Epithelial cell of proximal tubule (primary cell): Measurements from ENCODE around the gene PTPRD. TPM values are rescaled to one million over a fixed set of nuclear protein-coding genes. Genes with fewer than 3 reads are reported as not detected.

ENCODE experiments used
- DNase-seq: peaks from one replicate; pipeline ENCODE4 v3.0.0-alpha.2; 2011; ENCODE audit warnings: low read depth
- H3K4me3 ChIP-seq: 2 replicates; pipeline ENCODE4 v1.5.1; 2011; ENCODE audit warnings: low read depth, mild to moderate bottlenecking, low read length
- total RNA-seq: library from RNA; depleted of rRNA; stranded (reverse); fragments of >200 nt; gene quantifications from 2 replicates; pipeline ENCODE4 v1.2.3, GENCODE V29; 2015
- TF ChIP-seq, protein P1 (sequence below): conservative IDR thresholded peaks from 2 replicates; pipeline ENCODE4 v1.5.1; 2012; ENCODE audit warnings: low read depth, mild to moderate bottlenecking, low read length

Gene PTPRD
- total RNA-seq, 1 donor from 2014 or later, result 3.2 TPM

DNA sequence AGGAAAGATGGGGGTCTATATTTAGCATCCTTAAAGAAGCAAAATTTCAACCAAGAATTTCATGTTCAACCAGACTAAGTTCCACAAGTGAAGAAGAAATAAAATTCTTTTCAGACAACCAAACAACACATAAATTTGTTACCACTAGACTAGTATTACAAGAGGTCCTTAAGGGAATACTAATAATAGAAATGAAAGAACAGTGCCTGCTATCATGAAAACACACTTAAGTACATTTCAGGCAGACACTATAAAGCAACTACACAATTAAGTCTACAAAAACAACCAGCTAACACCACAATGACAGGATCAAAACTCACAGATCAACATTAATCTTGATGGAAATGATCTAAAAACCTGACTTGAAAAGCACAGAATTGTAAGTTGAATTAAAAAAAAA lies 477.2 kb downstream of the PTPRD start:
- no peak for DNase-seq
- TF ChIP-seq, protein P1, sequence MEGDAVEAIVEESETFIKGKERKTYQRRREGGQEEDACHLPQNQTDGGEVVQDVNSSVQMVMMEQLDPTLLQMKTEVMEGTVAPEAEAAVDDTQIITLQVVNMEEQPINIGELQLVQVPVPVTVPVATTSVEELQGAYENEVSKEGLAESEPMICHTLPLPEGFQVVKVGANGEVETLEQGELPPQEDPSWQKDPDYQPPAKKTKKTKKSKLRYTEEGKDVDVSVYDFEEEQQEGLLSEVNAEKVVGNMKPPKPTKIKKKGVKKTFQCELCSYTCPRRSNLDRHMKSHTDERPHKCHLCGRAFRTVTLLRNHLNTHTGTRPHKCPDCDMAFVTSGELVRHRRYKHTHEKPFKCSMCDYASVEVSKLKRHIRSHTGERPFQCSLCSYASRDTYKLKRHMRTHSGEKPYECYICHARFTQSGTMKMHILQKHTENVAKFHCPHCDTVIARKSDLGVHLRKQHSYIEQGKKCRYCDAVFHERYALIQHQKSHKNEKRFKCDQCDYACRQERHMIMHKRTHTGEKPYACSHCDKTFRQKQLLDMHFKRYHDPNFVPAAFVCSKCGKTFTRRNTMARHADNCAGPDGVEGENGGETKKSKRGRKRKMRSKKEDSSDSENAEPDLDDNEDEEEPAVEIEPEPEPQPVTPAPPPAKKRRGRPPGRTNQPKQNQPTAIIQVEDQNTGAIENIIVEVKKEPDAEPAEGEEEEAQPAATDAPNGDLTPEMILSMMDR, result no peak
- no peak overlapping the region for H3K4me3 ChIP-seq

DNA sequence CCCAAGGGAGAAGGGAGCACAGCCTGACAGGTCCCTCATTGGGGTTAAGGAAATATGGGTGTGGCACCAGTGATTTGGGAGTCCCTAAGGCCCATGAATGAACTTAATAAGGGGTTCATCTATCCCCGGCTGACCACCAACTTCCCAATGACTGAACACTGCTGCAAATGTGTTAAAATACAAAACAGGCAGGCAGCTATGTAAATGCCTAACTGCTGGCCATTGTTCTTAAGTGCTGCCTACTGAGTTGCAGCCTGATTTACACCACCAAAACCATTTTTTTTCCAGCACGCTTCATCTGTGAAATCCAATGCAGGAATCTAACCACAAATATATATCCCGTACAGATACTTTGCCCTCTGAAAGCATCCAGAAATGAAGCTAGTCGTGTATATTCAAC lies 478.5 kb downstream of the PTPRD start:
- TF ChIP-seq, protein P1, result no peak
- DNase-seq, result no peak

DNA sequence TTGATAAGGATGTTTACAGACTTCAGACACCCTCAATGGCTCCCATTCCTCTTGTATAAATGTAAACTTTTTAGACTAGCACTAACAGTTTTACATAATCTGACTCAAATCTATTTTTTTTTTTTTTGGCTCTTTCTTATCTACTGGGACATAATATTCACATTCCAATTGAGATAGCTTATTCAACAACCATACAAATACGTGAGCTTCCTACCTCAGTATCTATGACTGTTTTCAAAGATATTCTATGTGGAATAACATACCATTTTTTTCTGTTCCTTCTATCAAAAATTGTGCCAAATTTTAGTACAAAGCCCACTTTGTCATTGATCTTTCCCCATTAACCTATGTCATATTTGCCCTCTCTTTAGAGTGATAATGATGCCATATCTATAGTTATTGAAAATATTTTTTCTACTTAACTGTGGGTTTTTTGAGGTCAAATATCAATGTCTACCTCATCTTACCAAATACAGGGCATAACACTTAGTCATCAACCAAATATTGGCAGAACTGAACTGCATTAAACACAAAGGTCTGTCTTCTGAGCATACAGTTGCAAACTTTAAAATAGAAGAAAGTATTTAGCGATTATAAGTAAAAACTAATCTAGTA lies 482.6 kb downstream of the PTPRD start:
- DNase-seq, result no peak
- no peak overlapping the region for H3K4me3 ChIP-seq
- TF ChIP-seq, protein P1, result no peak

More for the DNA sequence above, 478.5 kb downstream of the PTPRD start:
- no peak overlapping the region for H3K4me3 ChIP-seq

DNA sequence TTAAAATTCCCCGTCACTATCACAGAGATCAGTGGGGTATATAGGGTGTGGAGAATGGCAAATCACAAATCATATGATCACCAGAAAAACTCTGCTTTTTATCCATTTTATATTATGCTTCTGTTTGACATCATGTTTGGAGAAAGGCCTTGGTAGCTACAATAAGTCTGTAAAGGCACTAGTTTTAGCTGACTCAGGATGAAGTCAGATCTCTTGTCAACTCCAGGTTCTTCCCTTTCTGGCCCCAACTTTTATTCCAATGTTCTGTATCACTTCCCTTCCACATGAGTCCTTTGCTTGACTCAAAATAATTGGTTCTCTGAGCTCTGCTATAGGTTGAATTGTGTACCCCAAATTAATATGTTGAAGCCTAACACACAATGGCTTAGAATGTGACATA lies 484.9 kb downstream of the PTPRD start:
- TF ChIP-seq, protein P1, result no peak
- no peak overlapping the region for H3K4me3 ChIP-seq
- DNase-seq, result no peak

DNA sequence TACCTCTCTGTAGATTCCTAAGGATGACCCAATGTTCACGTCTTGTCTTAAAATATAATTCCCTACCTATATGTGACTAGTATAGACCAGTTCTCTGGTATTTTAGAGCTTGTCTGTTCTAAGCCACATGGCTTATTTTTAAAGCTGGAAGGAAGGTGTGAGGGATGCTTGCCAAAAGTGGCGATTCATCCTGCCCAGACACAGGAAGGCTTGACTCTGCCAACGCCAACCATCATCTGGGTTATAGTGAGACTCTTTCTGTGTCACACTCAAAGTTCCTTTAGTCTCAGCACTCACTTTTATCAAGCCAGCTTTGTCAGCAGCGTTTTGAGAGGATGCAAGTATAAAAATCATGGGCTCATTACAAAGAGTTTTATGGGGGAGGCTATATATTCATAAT lies 500.0 kb downstream of the PTPRD start:
- DNase-seq, result no peak
- H3K4me3 ChIP-seq, result no peak overlapping the region
- TF ChIP-seq, protein P1, result no peak

DNA sequence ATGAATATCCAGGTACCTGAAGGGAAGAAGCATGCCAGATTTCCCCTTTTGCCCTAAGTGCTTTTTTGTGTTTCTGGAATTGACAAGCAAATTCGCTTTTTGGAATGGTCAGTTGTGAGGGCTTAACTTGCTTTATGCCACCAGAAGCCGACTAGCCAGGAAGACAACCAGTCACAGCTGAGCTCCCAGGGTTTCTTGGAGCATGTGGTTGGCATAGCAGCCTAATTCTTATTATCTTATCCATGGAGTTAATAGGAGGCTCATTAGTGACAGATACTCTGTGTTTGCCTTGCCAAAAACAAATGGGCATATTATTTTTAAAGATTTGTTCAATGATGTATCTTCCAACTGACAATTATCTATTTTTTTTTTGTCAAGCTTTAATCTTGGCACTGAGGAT lies 500.7 kb downstream of the PTPRD start:
- TF ChIP-seq, protein P1, result no peak
- no peak for DNase-seq
- no peak overlapping the region for H3K4me3 ChIP-seq

DNA sequence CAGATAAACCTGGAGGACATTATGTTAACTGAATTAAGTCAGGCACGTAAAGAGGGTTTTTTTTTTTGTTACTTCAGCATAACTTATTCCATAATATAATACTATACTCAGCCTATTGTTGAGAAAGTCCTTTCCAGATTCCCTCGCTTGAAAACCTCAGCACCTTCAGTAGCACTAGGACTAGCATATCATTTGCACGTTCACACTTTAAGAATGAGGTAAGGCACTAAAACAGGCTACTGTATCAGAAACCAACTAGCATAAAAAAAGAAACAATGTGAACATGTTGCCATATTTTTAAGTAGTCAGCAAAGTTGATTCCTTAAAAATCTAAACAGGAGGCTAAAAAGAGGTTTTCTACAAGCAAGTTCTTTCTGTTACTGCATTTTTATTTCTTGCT lies 504.0 kb downstream of the PTPRD start:
- TF ChIP-seq, protein P1, result no peak
- DNase-seq, result no peak
- no peak overlapping the region for H3K4me3 ChIP-seq
